Epidermal melanocyte (primary cell): ENCODE measurements around the gene TSPO.
"Not testable (repeated sequence)": the region's sequence is repeated elsewhere in the genome, so short reads cannot be mapped to it uniquely, and the experiment has no call there.

ENCODE experiments used
- DNase-seq: peaks from one replicate; pipeline ENCODE4 v3.0.0; 2011; ENCODE audit warnings: low spot score; ENCODE audit not compliant: insufficient read length

The TSPO gene

GRCh38 chr22:43151251-43152002 is at the start of gene TSPO:
Gene TSPO, plus strand, starts transcription at chr22:43151559. Its CDS starts 7,680 bp downstream, at chr22:43159239.
- DNase-seq: peak; percentile 78

- not testable (repeated sequence) for DNase-seq
Observed at GRCh38 chr22:43104056-43104625, 47.2 kb upstream of the TSPO start.

DNA sequence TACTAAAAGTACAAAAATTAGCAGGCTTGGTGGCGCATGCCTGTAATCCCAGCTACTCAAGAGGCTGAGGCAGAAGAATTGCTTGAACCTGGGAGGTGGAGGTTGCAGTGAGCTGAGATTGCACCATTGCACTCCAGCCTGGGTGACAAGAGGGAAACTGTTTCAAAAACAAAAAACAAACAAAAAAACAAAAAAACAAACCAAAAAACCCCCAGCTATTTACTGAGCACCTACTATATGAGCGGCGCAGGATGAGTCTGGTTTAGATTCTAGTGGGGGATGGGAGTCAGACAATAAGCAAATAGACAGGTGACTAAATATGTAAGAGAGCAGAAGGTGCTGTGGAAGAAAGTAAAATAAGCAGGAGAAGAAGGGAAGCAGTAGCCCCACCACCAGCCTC is 46.4 kb upstream of the TSPO start:
- not testable (repeated sequence) for DNase-seq

- no peak for DNase-seq
Observed at GRCh38 chr22:43106302-43106701, 45.1 kb upstream of the TSPO start.

GRCh38 chr22:43109511-43109910 is 41.8 kb upstream of the TSPO start:
- DNase-seq: no peak

- no peak for DNase-seq
Observed at GRCh38 chr22:43109921-43110443, 41.4 kb upstream of the TSPO start.

DNA sequence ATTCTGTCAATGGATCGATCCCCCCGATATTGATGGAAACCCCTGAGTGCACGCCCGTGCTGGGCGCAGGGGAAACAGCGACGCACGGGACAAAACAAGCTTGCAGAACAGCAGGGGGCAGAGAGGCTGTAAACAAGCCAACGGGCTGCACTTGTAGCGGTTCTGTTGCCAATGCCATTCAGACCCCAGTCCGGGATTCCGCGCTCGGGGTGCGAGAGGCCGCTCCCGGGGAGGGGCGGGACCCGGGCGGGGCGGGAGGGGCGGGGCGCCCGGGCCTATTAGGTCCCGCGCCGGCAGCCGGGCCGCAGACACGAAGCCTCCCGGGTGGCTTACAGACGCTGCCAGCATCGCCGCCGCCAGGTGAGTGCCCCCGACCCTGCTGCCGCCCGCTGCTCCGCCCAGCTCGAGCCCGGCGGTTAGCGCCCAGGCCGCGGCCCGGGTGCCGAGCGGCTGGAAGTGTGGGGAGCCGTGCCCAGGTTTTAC is 40.9 kb upstream of the TSPO start, which contains the start of gene BIK:
Gene BIK, plus strand, starts transcription at position 307 of the 483 bp plus-strand sequence. CDS start 13,273 bp downstream, outside the sequence.
- no peak for DNase-seq

DNA sequence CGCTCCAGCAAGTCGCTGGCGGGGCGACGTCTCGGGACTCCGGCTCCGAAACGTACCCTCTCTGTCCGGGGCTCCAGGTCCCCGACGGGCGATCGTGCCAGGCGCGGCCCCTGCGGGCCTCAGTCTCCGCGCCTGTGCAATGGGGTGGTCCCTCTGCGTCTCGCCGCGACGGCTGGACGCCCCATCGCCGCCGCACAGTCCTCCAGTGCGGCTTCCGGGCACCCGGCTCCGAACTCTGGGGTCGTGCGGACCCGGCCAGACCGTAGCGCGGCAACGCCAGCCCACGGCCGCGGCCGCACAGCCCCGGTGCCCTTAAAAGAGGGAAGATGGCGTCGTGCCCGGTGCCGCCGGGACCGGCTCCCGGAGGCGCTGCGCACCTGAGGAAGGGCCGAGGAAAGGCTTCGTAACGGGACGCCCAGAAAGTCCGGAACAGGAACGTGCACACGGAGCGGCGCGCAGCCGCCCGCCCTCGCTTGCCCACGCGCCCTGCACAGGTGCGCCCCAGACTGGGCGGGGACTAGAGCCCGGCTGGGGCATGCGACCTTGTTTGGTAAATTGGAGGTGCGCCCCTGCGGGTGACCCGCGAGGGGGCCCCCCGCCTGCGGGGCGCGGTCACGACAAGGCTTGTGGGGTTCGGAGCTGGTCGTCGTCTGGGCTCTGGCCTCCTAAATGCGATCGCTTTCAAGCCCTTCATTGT is 40.3 kb upstream of the TSPO start:
- no peak for DNase-seq

- no peak for DNase-seq
Observed at GRCh38 chr22:43113526-43114251, 37.7 kb upstream of the TSPO start.

- no peak for DNase-seq
Observed at GRCh38 chr22:43114958-43115357, 36.4 kb upstream of the TSPO start.

DNA sequence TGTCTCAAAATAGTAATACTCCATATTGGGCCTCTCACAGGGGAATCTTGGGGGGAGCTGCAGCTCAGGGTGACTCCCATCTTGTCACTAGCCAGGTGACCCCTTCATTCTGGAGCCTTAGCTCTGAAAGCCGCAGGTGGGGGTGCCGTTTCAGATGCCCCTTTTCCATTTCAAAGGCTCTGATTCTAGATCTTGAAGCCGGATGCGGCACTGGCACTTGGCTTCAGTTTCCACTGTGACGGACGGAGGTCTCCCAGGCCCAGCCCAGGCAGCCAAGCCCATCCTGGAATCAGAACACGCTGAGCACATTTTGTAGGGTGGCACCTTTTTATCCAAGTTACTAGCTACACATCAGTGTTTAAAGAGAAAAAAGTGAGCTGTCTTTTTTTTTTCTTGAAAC is 34.4 kb upstream of the TSPO start:
- DNase-seq: no peak

DNA sequence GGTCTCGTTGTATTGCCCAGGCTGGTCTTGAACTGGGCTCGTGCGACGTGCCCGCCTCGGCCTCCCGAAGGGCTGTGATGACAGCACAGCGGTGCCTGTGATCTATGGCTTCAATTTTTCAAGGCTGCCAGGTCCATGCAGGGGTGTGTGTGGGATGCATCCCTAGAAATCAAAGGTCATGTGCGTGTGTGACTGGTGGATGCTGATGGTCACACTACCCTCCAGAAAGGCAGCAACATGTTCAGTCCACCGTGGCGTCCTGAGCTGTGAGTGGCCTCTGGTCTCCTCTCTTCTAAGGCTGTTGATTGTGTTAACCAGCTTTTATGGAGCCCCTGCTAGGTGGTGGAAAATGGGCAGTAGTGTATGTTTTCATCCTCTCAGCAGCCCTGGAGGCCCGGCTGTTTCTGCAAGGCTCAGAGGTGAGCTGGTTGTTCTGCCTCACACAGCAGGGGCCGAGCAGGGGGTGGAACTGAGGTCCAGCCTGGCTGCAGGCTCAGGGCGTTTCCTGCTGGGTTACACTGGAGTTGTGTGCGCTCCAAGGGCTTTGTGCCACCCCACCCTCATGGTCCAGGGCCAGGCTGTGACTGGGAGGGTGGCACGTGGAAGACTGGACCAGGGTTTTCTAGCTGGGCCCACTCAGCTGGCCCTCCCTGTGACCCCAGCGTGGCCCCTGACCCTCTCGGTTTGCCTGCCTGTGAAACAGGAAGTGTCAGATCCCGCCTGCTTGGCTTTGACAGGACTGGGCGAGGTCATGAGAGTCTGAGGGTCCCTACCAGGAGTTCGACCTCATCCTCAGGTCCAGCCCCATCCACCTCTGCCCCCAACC is 33.1 kb upstream of the TSPO start:
- DNase-seq: no peak

DNA sequence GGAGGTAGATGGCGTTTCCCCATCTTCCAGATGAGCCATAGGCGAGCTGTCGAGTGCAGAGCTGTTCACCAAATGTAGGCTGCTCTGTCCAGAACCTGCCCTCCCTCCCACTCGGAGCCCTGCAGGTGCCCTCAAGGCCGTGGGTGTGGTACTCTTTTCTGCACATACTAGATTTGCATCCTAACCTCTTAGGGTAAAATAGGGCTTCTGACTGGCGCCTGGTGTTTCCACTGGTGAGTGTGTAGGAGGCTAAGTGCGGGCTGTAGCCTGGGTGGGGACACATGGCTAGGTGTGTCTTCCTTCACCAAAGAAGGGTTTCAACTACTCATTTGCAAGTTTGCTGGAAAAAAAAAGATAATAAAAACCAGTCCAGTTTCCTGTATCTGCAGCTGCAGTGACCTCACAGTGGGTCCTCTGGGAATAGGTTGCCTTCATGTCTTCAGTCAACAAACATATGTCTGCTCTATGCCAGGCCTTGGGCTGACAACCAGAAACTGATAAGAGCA is 32.4 kb upstream of the TSPO start:
- no peak for DNase-seq

GRCh38 chr22:43126501-43127165 is 24.7 kb upstream of the TSPO start:
- no peak for DNase-seq

- DNase-seq: no peak
Observed at GRCh38 chr22:43127166-43127908, 24.0 kb upstream of the TSPO start.

DNA sequence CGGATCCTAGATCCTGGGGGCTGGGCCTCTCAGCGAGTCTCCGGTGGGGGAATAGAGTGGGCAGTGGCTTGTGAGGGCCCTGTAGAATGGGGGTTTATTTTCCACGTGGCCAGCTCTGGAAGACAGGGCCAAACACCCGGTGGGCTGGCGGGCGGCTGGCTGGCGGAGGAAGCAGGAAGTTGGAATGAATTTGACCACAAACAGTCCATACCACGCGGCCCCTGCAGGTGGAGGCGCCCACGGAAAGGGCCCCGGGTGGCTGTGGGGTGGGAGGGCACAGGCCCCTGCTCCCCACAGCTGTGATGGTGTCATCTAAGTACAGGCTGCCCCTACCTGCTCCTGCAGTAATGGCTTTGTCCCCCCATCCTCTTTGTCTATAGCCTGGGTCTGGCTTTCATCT is 23.2 kb upstream of the TSPO start:
- no peak for DNase-seq

DNA sequence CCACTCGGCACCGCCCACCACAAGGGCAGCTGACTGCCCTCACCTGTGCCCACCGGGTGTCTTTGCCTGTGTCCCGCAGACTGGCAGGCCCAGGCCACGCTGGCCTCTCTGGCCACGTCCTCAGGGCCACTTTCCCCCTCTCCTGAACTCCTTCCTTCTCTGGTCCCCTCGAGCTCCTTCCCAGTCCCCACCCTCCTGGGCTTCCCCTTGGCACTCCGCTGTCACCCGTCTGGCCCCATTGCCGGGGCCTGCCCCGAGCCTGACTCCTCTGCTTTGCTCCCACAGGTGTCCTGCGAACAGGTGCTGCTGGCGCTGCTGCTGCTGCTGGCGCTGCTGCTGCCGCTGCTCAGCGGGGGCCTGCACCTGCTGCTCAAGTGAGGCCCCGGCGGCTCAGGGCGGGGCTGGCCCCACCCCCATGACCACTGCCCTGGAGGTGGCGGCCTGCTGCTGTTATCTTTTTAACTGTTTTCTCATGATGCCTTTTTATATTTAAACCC is 22.4 kb upstream of the TSPO start:
- no peak for DNase-seq
